Neuronal stem cell (in vitro differentiated cells): ENCODE results near the gene DPPA5.
"Not testable (repeated sequence)": the region's sequence is repeated elsewhere in the genome, so short reads cannot be mapped to it uniquely, and the experiment has no call there.

ENCODE experiments used
- DNase-seq: peaks from one replicate; pipeline ENCODE4 v3.0.0-alpha.2; 2013; ENCODE audit warnings: low spot score
- H2AFZ ChIP-seq: one replicate; pipeline ENCODE4 v1.6.1; 2013; ENCODE audit warnings: mild to moderate bottlenecking, low read length, inconsistent platforms
- H2AK5ac ChIP-seq: 2 replicates; pipeline ENCODE4 v1.6.1; 2013; ENCODE audit warnings: low read depth, mild to moderate bottlenecking, inconsistent platforms, low read length, moderate library complexity, mixed read lengths
- H2BK120ac ChIP-seq: 2 replicates; pipeline ENCODE4 v1.6.1; 2013; ENCODE audit warnings: low read depth, mild to moderate bottlenecking, inconsistent platforms, low read length, moderate library complexity, mixed read lengths
- H2BK12ac ChIP-seq: one replicate; pipeline ENCODE4 v1.6.1; 2013; ENCODE audit warnings: low read length, inconsistent platforms
- H2BK15ac ChIP-seq: 2 replicates; pipeline ENCODE4 v1.6.1; 2013; ENCODE audit warnings: mild to moderate bottlenecking, low read length, inconsistent platforms, mixed read lengths
- H2BK5ac ChIP-seq: one replicate; pipeline ENCODE4 v1.6.1; 2013; ENCODE audit warnings: inconsistent platforms, mild to moderate bottlenecking, low read length, moderate library complexity
- H3K14ac ChIP-seq: one replicate; pipeline ENCODE4 v1.6.1; 2013; ENCODE audit warnings: low read length, inconsistent platforms
- H3K18ac ChIP-seq: 2 replicates; pipeline ENCODE4 v1.6.1; 2013; ENCODE audit warnings: low read length, inconsistent platforms
- H3K23ac ChIP-seq: 2 replicates; pipeline ENCODE4 v1.6.1; 2013; ENCODE audit warnings: low read depth, mild to moderate bottlenecking, mixed read lengths, low read length, inconsistent platforms; ENCODE audit not compliant: poor library complexity
- H3K27ac ChIP-seq: replicated peaks from 3 replicates; pipeline ENCODE4 v1.5.1; 2013; ENCODE audit warnings: low read length, inconsistent platforms
- H3K27me3 ChIP-seq, 3 experiments: 2 replicates each; pipeline ENCODE4 v1.6.1; 2013; ENCODE audit warnings: low read length in 3 of 3, mild to moderate bottlenecking in 2 of 3, inconsistent platforms in 1 of 3, low read depth in 1 of 3, mixed read lengths in 1 of 3, moderate library complexity in 1 of 3; ENCODE audit not compliant: control insufficient read depth in 3 of 3, insufficient read depth in 3 of 3
- H3K36me3 ChIP-seq, 2 donors: replicated peaks in 1 of 2; 2 replicates each; pipeline ENCODE4 v1.6.1; 2013; ENCODE audit warnings: low read length in 2 of 2; ENCODE audit not compliant: control insufficient read depth in 2 of 2, insufficient read depth in 2 of 2
- H3K4ac ChIP-seq: 2 replicates; pipeline ENCODE4 v1.6.1; 2013; ENCODE audit warnings: inconsistent platforms, mild to moderate bottlenecking, low read length, moderate library complexity
- H3K4me1 ChIP-seq, 2 donors: 1 replicate in 1 of 2; 2 replicates in 1 of 2; pipeline ENCODE4 v1.6.1; 2013; ENCODE audit warnings: low read length in 2 of 2, low read depth in 1 of 2; ENCODE audit not compliant: control insufficient read depth in 2 of 2, insufficient read depth in 1 of 2
- H3K4me2 ChIP-seq: one replicate; pipeline ENCODE4 v1.6.1; 2013; ENCODE audit warnings: mild to moderate bottlenecking, low read length, inconsistent platforms; ENCODE audit not compliant: insufficient read depth, poor library complexity, severe bottlenecking
- H3K4me3 ChIP-seq, 2 donors: 2 replicates each; pipeline ENCODE4 v1.5.1; 2013; ENCODE audit warnings: low read length in 2 of 2, mild to moderate bottlenecking in 2 of 2, inconsistent platforms in 1 of 2, moderate library complexity in 1 of 2
- H3K79me1 ChIP-seq: one replicate; pipeline ENCODE4 v1.6.1; 2013; ENCODE audit warnings: low read depth, mild to moderate bottlenecking, inconsistent platforms, low read length, moderate library complexity
- H3K9ac ChIP-seq: one replicate; pipeline ENCODE4 v1.6.1; 2013; ENCODE audit warnings: mild to moderate bottlenecking, low read depth, low read length, inconsistent platforms; ENCODE audit not compliant: poor library complexity
- H3K9me3 ChIP-seq, 2 donors: replicated peaks in 1 of 2; 2 replicates each; pipeline versions ENCODE3 to v1.6.1; 2013; ENCODE audit warnings: low read length in 2 of 2, mild to moderate bottlenecking in 2 of 2, inconsistent platforms in 1 of 2, low read depth in 1 of 2, mixed read lengths in 1 of 2, moderate library complexity in 1 of 2; ENCODE audit not compliant: control insufficient read depth in 2 of 2, insufficient read depth in 1 of 2
- H4K8ac ChIP-seq: one replicate; pipeline ENCODE4 v1.6.1; 2013; ENCODE audit warnings: low read depth, mild to moderate bottlenecking, inconsistent platforms, low read length, moderate library complexity
- H4K91ac ChIP-seq: one replicate; pipeline ENCODE4 v1.6.1; 2013; ENCODE audit warnings: low read length, low read depth, mild to moderate bottlenecking, inconsistent platforms; ENCODE audit not compliant: poor library complexity
- WGBS, 2 donors: extraction: QIAGEN DNeasy Blood & Tissue Kit; methylation state at CpG; one replicate each; pipeline ENCODE4 v1.1.7; 2013; ENCODE audit warnings: missing lambda C conversion rate in 2 of 2, mixed read lengths in 1 of 2; ENCODE audit not compliant: insufficient read length in 2 of 2, insufficient replicate concordance in 1 of 2; ENCODE audit errors: extremely low coverage in 2 of 2; 5-methylcytosine and 5-hydroxymethylcytosine counted together

Gene DPPA5

GRCh38 chr6:73314577-73315492 lies 39.2 kb downstream of the DPPA5 start:
- no peak for DNase-seq
- H4K8ac ChIP-seq = no peak overlapping the region
- no peak overlapping the region for H3K9ac ChIP-seq
- H3K18ac ChIP-seq = no peak overlapping the region
- no peak overlapping the region for H2BK15ac ChIP-seq
- H2BK120ac ChIP-seq = no peak overlapping the region
- no peaks in the 10 kb centered on the region for H3K36me3 ChIP-seq
- H4K91ac ChIP-seq = no peak overlapping the region
- H2BK5ac ChIP-seq = no peak overlapping the region
- H3K4me3 ChIP-seq = no peak overlapping the region
- no peak overlapping the region for H3K23ac ChIP-seq
- H2AK5ac ChIP-seq = no peak overlapping the region
- no CpG with 5 or more reads among the region's 61 CpGs for WGBS, 2 donors
- H3K9me3 ChIP-seq = peaks cover 1 to 5% of the 10 kb centered on the region in 2 donors
- H3K79me1 ChIP-seq = no peaks in the 10 kb centered on the region
- H3K27me3 ChIP-seq = peaks cover 0 to 4% (median 0%) of the 10 kb centered on the region in 3 experiments
- peak overlapping the region; percentile 94 for H3K14ac ChIP-seq
- no peak overlapping the region for H2BK12ac ChIP-seq
- H2AFZ ChIP-seq = no peak overlapping the region
- no peak overlapping the region for H3K27ac ChIP-seq
- H3K4me1 ChIP-seq = no peaks in the 10 kb centered on the region
- no peak overlapping the region for H3K4me2 ChIP-seq
- H3K4ac ChIP-seq = no peak overlapping the region

GRCh38 chr6:73310503-73310845 lies 43.6 kb downstream of the DPPA5 start:
- H4K91ac ChIP-seq, DNase-seq, H3K9ac ChIP-seq, H2BK12ac ChIP-seq, H2BK120ac ChIP-seq, H4K8ac ChIP-seq, H2BK15ac ChIP-seq, H3K27me3 ChIP-seq, H3K18ac ChIP-seq, H3K23ac ChIP-seq, H3K4me1 ChIP-seq, H3K36me3 ChIP-seq, H3K9me3 ChIP-seq, H3K79me1 ChIP-seq, H3K27ac ChIP-seq, H3K14ac ChIP-seq, H3K4ac ChIP-seq, H2BK5ac ChIP-seq, H2AK5ac ChIP-seq: not testable (repeated sequence)
- H2AFZ ChIP-seq = peak overlapping the region; percentile 28
- H3K4me3 ChIP-seq = peak overlapping the region in 1 of 2 donors; percentile 86
- no CpG with 5 or more reads among the region's 4 CpGs for WGBS, 2 donors
- peak overlapping the region; percentile 56 for H3K4me2 ChIP-seq

DNA sequence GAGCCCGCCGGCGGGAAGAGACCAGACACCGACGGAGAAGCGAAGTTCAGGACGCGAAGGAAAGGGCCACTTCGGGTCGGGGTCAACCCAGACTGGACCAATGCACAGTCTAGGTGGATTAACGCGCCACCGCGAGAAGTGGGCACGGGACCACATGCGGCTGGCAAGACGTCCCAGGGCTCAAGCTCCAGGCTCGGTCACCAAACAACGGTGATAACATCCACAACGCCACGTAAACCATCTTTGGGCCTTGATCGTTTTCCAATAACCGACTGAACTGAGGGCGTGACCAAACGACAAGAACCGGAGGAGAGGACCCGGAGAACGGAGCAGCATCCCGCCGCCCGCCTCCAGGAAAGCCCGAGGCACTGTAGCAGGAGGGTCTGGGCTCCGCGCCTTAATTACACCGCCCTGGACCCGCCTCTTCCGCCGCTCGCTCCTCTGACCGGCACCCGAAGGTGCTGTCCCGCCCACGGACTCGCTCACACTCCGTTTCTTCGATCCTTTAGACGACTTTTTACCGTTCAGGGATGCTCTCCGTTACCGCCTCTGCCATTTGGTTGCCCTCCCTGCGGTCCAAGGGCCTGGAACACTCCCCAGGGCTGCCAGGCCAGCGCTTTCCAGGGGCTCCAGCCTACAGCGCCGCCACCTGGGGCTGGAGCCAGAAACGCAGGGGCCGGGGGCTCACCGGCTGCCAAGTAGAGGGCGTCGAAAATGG lies 44.1 kb downstream of the DPPA5 start:
- H2BK120ac ChIP-seq = no peak overlapping the region
- peak; percentile 50 for DNase-seq
- no CpG with 5 or more reads among the region's 59 CpGs for WGBS, 2 donors
- H3K36me3 ChIP-seq = no peaks in the 10 kb centered on the region
- peak overlapping the region in 1 of 2 donors; percentile 86 for H3K4me3 ChIP-seq
- no peak overlapping the region for H2BK12ac ChIP-seq
- no peak overlapping the region for H3K27ac ChIP-seq
- H2AFZ ChIP-seq = peak overlapping the region; percentile 28
- peaks cover 4% of the 10 kb centered on the region in 2 donors for H3K9me3 ChIP-seq
- H3K18ac ChIP-seq = peak overlapping the region; percentile 93
- H2AK5ac ChIP-seq = no peak overlapping the region
- H3K4me2 ChIP-seq = peak overlapping the region; percentile 56
- peak overlapping the region; percentile 67 for H3K4ac ChIP-seq
- peak overlapping the region; percentile 25 for H4K8ac ChIP-seq
- H2BK15ac ChIP-seq = peak overlapping the region; percentile 94
- no peak overlapping the region for H4K91ac ChIP-seq
- H2BK5ac ChIP-seq = no peak overlapping the region
- H3K23ac ChIP-seq = peak overlapping the region; percentile 86
- peaks cover 0 to 8% of the 10 kb centered on the region in 2 donors for H3K4me1 ChIP-seq
- H3K79me1 ChIP-seq = peaks cover 1% of the 10 kb centered on the region
- peaks cover 0 to 7% (median 0%) of the 10 kb centered on the region in 3 experiments for H3K27me3 ChIP-seq
- peak overlapping the region; percentile 89 for H3K9ac ChIP-seq
- H3K14ac ChIP-seq = no peak overlapping the region

DNA sequence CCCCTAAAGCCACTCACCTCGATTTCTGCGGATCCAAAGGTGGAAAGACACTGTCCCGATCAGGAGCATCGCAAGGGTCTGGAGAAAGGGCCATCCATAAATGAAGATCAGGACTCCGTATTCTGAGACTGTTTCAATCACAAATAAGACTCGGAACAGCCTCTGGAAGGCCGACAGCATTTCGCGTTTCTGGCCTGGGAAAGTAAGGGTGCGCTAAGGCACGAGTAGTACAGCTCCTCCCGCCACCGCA lies 44.6 kb downstream of the DPPA5 start:
- no peak for DNase-seq
- Histone ChIP-seq H4K8ac (peak overlapping the region; percentile 25), H2AFZ (peak overlapping the region; percentile 28), H3K79me1 (peaks cover 1% of the 10 kb centered on the region), H3K9me3 (peaks cover 0 to 4% of the 10 kb centered on the region in 2 donors), H3K9ac (peak overlapping the region; percentile 89), H3K27ac (no peak overlapping the region), H3K4me3 (peak overlapping the region in 1 of 2 donors; percentile 86), H2BK12ac (no peak overlapping the region), H3K23ac (peak overlapping the region; percentile 57), H3K4me1 (peaks cover 0 to 8% of the 10 kb centered on the region in 2 donors), H3K36me3 (no peaks in the 10 kb centered on the region), H2BK15ac (peak overlapping the region; percentile 94), H2AK5ac (no peak overlapping the region), H2BK120ac (no peak overlapping the region), H2BK5ac (no peak overlapping the region), H4K91ac (no peak overlapping the region), H3K27me3 (peaks cover 0 to 7% (median 0%) of the 10 kb centered on the region in 3 experiments), H3K4me2 (peak overlapping the region; percentile 56), H3K18ac (peak overlapping the region; percentile 93), H3K4ac (peak overlapping the region; percentile 67), H3K14ac (no peak overlapping the region)
- WGBS, 2 donors = no CpG with 5 or more reads among the region's 13 CpGs
